DND-41 (cell line): Measurements from ENCODE around the gene LIPK.

Source experiments
- ATAC-seq: fragments of 200-7000 bp; cut with Tn5 transposase; 3 replicates; pipeline ENCODE4 v1.9.1; 2021; ENCODE audit warnings: low read depth; ENCODE audit not compliant: insufficient read depth
- DNase-seq: peaks from one replicate; pipeline ENCODE4 v3.0.0-alpha.2; 2020
- H2AFZ ChIP-seq: 2 replicates; pipeline ENCODE4 v1.6.0; 2012; ENCODE audit warnings: low read depth, low read length
- H3K27ac ChIP-seq: 2 replicates; pipeline ENCODE4 v1.5.1; 2012; ENCODE audit warnings: low read length, inconsistent platforms
- H3K27me3 ChIP-seq: fragments of 200-600 bp; sonication (generic); 2 replicates; pipeline ENCODE4 v1.6.0; 2012; ENCODE audit warnings: low read length, mild to moderate bottlenecking, inconsistent platforms; ENCODE audit not compliant: insufficient read depth, poor library complexity
- H3K36me3 ChIP-seq: 2 replicates; pipeline ENCODE4 v1.5.1; 2012; ENCODE audit warnings: low read length, inconsistent platforms; ENCODE audit not compliant: insufficient read depth
- H3K4me1 ChIP-seq: 2 replicates; pipeline ENCODE4 v1.5.1; 2012; ENCODE audit warnings: mild to moderate bottlenecking, low read length; ENCODE audit not compliant: insufficient read depth
- H3K4me2 ChIP-seq: 2 replicates; pipeline ENCODE4 v1.6.0; 2012; ENCODE audit warnings: mild to moderate bottlenecking, moderate library complexity, low read length, inconsistent platforms; ENCODE audit not compliant: insufficient read depth
- H3K4me3 ChIP-seq, 2 experiments: fragments of 200-600 bp in 1 of 2; shearing (Covaris generic) in 1 of 2; 2 replicates each; pipeline ENCODE4 v1.5.1; 2012 to 2016; ENCODE audit warnings: inconsistent platforms in 2 of 2, low read length in 2 of 2, mild to moderate bottlenecking in 2 of 2, low read depth in 1 of 2, moderate library complexity in 1 of 2
- H3K79me2 ChIP-seq: 2 replicates; pipeline ENCODE4 v1.6.0; 2012; ENCODE audit warnings: low read length, inconsistent platforms; ENCODE audit not compliant: insufficient read depth
- H3K9ac ChIP-seq: 2 replicates; pipeline ENCODE4 v1.6.0; 2012; ENCODE audit warnings: low read depth, mild to moderate bottlenecking, inconsistent platforms, low read length, moderate library complexity
- H3K9me3 ChIP-seq: 2 replicates; pipeline ENCODE4 v1.5.1; 2012; ENCODE audit warnings: low read length, moderate library complexity, mild to moderate bottlenecking, inconsistent platforms; ENCODE audit not compliant: insufficient read depth, severe bottlenecking
- H4K20me1 ChIP-seq: 2 replicates; pipeline ENCODE4 v1.6.0; 2012; ENCODE audit warnings: low read length; ENCODE audit not compliant: insufficient read depth
- CTCF ChIP-seq: IDR thresholded peaks from 2 replicates; pipeline ENCODE4 v1.5.1; 2012; ENCODE audit warnings: borderline replicate concordance, low read length, moderate library complexity, mild to moderate bottlenecking; ENCODE audit not compliant: poor library complexity, severe bottlenecking; ENCODE audit errors: extremely low read depth
- EZH2 ChIP-seq: IDR thresholded peaks from 3 replicates; pipeline ENCODE4 v1.6.1; 2012; ENCODE audit warnings: borderline replicate concordance, low read depth, mild to moderate bottlenecking, moderate library complexity, low read length, inconsistent platforms; ENCODE audit not compliant: severe bottlenecking

Gene LIPK

GRCh38 chr10:88687853-88688467 lies 18.1 kb upstream of the LIPK start:
- Histone ChIP-seq H3K27ac (no peak overlapping the region), H4K20me1 (no peaks in the 10 kb centered on the region)
- no peak for DNase-seq

GRCh38 chr10:88689366-88689765 lies 16.7 kb upstream of the LIPK start:
- no peaks in the 10 kb centered on the region for H3K9me3 ChIP-seq
- no peak overlapping the region for H3K4me2 ChIP-seq
- H3K4me3 ChIP-seq = no peak overlapping the region
- TF ChIP-seq CTCF (no peak), EZH2 (no peak)
- DNase-seq (no peak), ATAC-seq (no peak)
- H3K9ac ChIP-seq = no peak overlapping the region
- no peaks in the 10 kb centered on the region for H4K20me1 ChIP-seq
- no peaks in the 10 kb centered on the region for H3K79me2 ChIP-seq
- H3K27me3 ChIP-seq = peaks cover 2% of the 10 kb centered on the region
- H3K4me1 ChIP-seq = no peaks in the 10 kb centered on the region
- H3K36me3 ChIP-seq = no peaks in the 10 kb centered on the region
- H3K27ac ChIP-seq = no peak overlapping the region
- H2AFZ ChIP-seq = no peak overlapping the region

More at GRCh38 chr10:88687853-88688467, 18.1 kb upstream of the LIPK start:
- Histone ChIP-seq H3K4me2 (no peak overlapping the region), H3K79me2 (no peaks in the 10 kb centered on the region), H3K4me1 (no peaks in the 10 kb centered on the region), H3K27me3 (peaks cover 2% of the 10 kb centered on the region), H3K4me3 (no peak overlapping the region), H3K9ac (no peak overlapping the region), H3K36me3 (no peaks in the 10 kb centered on the region), H2AFZ (no peak overlapping the region), H3K9me3 (no peaks in the 10 kb centered on the region)
- TF ChIP-seq CTCF (peak; percentile 80), EZH2 (no peak)
- ATAC-seq = peak; percentile 53; the same call in 1 of the 3 replicates

- Histone ChIP-seq H4K20me1 (no peaks in the 10 kb centered on the region), H3K27me3 (peaks cover 12% of the 10 kb centered on the region), H3K4me2 (no peak overlapping the region), H3K27ac (no peak overlapping the region), H3K36me3 (no peaks in the 10 kb centered on the region), H2AFZ (no peak overlapping the region), H3K9ac (no peak overlapping the region), H3K79me2 (no peaks in the 10 kb centered on the region), H3K9me3 (no peaks in the 10 kb centered on the region), H3K4me1 (no peaks in the 10 kb centered on the region), H3K4me3 (no peak overlapping the region)
- ATAC-seq (no peak), DNase-seq (no peak)
- no peak for TF ChIP-seq CTCF
- no peak for TF ChIP-seq EZH2
These were observed 12.5 kb upstream of the LIPK start for GRCh38 chr10:88693392-88694020.
